Stimulated activated CD4-positive, alpha-beta T cell treated with anti-CD3 and anti-CD28 coated beads, Interleukin-1b, Interleukin-23, amount 100 ng/mL, for 1 hour (primary cell): ENCODE data around the gene RBM3.
"Not testable (repeated sequence)": the region's sequence is repeated elsewhere in the genome, so short reads cannot be mapped to it uniquely, and the experiment has no call there.

Experiments used
- DNase-seq, 2 donors: peaks; one replicate each; pipeline ENCODE4 v3.0.0-alpha.2; 2020; ENCODE audit warnings: low read depth in 2 of 2

RBM3 gene

GRCh38 chrX:48574270-48575266 is at the start of gene RBM3:
RBM3 (plus strand) TSS chrX:48574484; CDS start chrX:48575181, 697 bp downstream.
- peak; percentile 68 to 77 for DNase-seq

- DNase-seq, result not testable (repeated sequence)
Observed at GRCh38 chrX:48525853-48526252, 48.4 kb upstream of the RBM3 start.

GRCh38 chrX:48530736-48531135 is 43.5 kb upstream of the RBM3 start:
- DNase-seq, result no peak

- DNase-seq, result no peak
Observed at GRCh38 chrX:48531358-48531959, 42.8 kb upstream of the RBM3 start.

GRCh38 chrX:48532161-48532560 is 42.1 kb upstream of the RBM3 start:
- DNase-seq, result no peak

GRCh38 chrX:48533165-48533564 is 41.1 kb upstream of the RBM3 start:
- DNase-seq, result no peak

GRCh38 chrX:48538641-48539344 is 35.5 kb upstream of the RBM3 start:
- no peak for DNase-seq

- DNase-seq, result peak; percentile 91 to 94
Observed at GRCh38 chrX:48539345-48540027, 34.8 kb upstream of the RBM3 start, which contains the start of gene TBC1D25. TBC1D25 (plus strand) TSS chrX:48539714; CDS start chrX:48539798, 84 bp downstream.

DNA sequence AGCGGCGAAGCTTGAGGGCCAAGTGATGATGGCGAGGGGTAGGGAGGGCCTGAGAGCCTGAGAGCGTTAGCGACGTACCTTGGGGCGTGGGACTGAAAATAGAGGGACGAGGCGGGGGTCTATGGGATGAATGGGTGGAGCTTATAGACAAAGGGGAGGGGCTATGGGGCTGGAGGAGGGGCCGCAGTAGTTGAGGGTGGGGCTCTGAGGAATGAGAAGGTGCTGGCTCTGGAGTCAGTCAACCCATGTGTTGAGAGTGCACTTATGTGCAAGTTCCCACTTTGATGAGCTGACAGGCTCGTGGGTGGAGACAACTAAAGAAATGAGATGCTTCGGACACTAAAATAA is 34.3 kb upstream of the RBM3 start:
- peak; percentile 11 to 44 for DNase-seq

GRCh38 chrX:48540480-48540879 is 33.8 kb upstream of the RBM3 start:
- DNase-seq, result no peak

DNA sequence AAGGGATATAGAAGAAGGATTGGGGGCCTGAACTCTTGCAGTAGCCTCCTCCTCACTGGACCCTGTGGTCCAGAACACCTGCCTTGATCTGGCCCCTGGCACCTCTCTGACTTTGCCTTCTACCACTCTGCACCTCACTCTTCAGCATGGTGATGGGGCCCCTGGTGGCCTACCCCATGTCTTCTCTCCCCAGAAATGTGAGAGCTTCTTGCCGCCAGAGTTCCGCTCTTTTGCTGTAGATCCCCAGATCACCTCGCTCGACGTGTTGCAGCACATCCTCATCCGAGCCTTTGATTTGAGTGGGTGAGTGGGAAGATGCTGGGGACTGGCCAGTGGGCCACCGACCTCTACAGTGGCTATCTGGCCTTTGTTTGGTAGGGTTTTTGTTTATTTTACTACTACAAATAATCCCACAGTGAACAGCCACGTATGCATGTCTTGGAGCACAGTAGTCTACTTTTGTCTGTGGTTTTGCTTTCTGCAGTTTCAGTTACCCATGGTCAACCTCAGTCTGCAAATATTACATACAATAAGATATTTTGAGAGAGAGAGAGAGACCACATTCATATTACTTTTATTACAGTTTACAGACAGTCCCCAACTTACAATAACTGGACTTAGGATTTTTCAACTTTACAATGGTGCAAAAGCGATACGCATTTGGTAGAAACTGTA is 33.0 kb upstream of the RBM3 start:
- DNase-seq, result no peak

- DNase-seq, result no peak
Observed at GRCh38 chrX:48548871-48549270, 25.4 kb upstream of the RBM3 start.

GRCh38 chrX:48555731-48556325 is 18.5 kb upstream of the RBM3 start:
- DNase-seq, result not testable (repeated sequence)

GRCh38 chrX:48558271-48558670 is 16.0 kb upstream of the RBM3 start:
- DNase-seq, result no peak

- DNase-seq, result no peak
Observed at GRCh38 chrX:48559636-48560035, 14.6 kb upstream of the RBM3 start.

DNA sequence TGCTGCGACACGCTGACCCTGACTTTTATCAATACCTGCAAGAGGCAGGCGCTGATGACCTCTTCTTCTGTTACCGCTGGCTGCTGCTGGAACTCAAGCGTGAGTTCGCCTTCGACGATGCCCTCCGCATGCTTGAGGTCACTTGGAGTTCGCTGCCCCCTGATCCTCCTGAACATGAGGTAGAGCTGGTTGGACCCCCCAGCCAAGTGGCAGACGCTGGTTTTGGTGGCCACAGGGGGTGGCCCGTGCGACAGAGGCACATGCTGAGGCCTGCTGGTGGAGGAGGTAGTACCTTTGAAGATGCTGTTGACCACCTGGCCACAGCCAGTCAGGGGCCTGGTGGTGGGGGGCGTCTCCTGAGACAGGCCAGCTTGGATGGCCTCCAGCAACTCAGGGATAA is 14.2 kb upstream of the RBM3 start:
- DNase-seq, result no peak

DNA sequence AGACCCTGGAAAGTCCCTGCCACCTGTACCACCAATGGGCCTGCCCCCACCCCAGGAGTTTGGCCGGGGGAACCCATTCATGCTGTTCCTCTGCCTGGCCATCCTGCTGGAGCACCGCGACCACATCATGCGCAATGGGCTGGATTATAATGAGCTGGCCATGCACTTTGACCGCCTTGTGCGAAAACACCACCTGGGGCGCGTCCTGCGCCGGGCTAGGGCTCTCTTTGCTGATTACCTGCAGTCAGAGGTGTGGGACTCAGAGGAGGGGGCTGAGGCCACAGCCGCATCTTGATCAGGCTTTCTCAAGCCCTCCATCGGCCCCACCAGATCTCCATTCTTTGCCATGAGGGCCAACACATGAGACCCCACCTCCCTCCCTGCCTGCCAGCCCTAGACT is 13.6 kb upstream of the RBM3 start:
- no peak for DNase-seq

- no peak for DNase-seq
Observed at GRCh38 chrX:48569958-48570357, 4.3 kb upstream of the RBM3 start.

- peak in 1 of 2 donors; percentile 3 for DNase-seq
Observed at GRCh38 chrX:48573690-48574269, 504 bp upstream of the RBM3 start.

DNA sequence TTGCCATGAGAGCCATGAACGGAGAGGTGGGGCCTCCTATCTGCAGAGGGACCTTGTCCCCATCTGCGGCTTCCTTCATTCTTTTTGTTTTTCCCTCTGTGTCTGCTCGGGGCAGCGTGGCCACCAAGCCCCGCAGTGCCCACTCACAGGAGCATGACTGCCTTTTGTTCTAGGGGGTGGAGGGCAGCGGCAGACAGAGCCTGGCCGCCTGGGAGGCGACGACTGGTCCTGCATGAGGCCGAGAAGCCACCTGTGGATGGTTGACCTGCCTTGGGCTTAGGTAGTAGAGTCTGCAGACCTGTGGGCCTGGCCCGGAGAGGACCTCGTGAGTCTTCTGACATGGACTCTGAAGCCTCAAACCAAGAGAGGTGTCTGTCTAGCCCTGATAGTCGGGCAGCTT is 1.4 kb downstream of the RBM3 start:
- no peak for DNase-seq
